Motor neuron (in vitro differentiated cells): ENCODE results near the gene IRS4. TPM values are rescaled to one million over a fixed set of nuclear protein-coding genes. Genes with fewer than 3 reads are reported as not detected.
A peak's percentile ranks its signal among the peaks of the same experiment; 100 is the strongest.

Source experiments
- ATAC-seq, 8 experiments: fragments of 200-7000 bp; cut with Tn5 transposase; replicated peaks in 6 of 8; 2 replicates each; pipeline ENCODE4 v1.8.0; 2021; ENCODE audit warnings: mild to moderate bottlenecking in 8 of 8, moderate library complexity in 8 of 8
- H3K27ac ChIP-seq, 2 donors: fragments of 250-450 bp; sonication (Bioruptor Pico); 2 replicates each; pipeline ENCODE4 v1.9.0; 2021; ENCODE audit warnings: antibody characterized with exemption in 2 of 2, mild to moderate bottlenecking in 2 of 2, moderate library complexity in 1 of 2
- H3K4me1 ChIP-seq, 2 donors: fragments of 250-450 bp; sonication (Bioruptor Pico); replicated peaks in 1 of 2; 2 replicates each; pipeline ENCODE4 v1.6.1; 2021; ENCODE audit warnings: antibody characterized with exemption in 2 of 2, mild to moderate bottlenecking in 2 of 2, moderate library complexity in 1 of 2
- H3K4me3 ChIP-seq, 5 donors: fragments of 250-450 bp; sonication (Bioruptor Pico); 2 replicates each; pipeline ENCODE4 v1.9.0; 2021; ENCODE audit warnings: antibody characterized with exemption in 5 of 5, mild to moderate bottlenecking in 5 of 5, moderate library complexity in 4 of 5
- WGBS, 10 experiments: fragments of 450-650 bp; shearing (Covaris generic); methylation state at CpG; one replicate each; pipeline ENCODE4 v1.0.0; 2022; 5-methylcytosine and 5-hydroxymethylcytosine counted together
- in situ Hi-C, 9 experiments: fragments of 400-800 bp; cut with MboI; loops; one replicate each; pipeline ENCODE4 v1.15.0; 2021; ENCODE audit warnings: low sequenced_read_pairs in 9 of 9, low pct_unique_long_range_greater_than_20kb in 2 of 9; ENCODE audit not compliant: unreplicated experiment in 9 of 9
- total RNA-seq, 8 experiments: library from RNA; unstranded; fragments of 300-600 nt; gene quantifications; 2 replicates each; pipeline versions ENCODE4 v1.2.3 to v1.2.4, GENCODE V29; 2022

The IRS4 gene
- 1 to 10 TPM in 1 of 8 experiments, under 1 TPM in 6, not detected in 1; 0.05 to 4.4 (median 0.21) TPM for total RNA-seq

GRCh38 chrX:108736509-108737479 is at the start of gene IRS4:
TSS of gene IRS4 (minus strand) at chrX:108736563.
- peak; percentile 50 to 90 (median 86) for ATAC-seq
- no peak within 1 kb of the TSS for H3K27ac ChIP-seq
- WGBS, 10 experiments, result 5 to 40% methylated on average over 1 to 4 of the region's 62 CpGs; no CpG with 5 or more reads in 8 of the 10 experiments
- in situ Hi-C loops, result no loop called here
- H3K4me1 ChIP-seq, result no peaks in the 10 kb centered on the region
- peak within 1 kb of the TSS; percentile 51 to 62 (median 52) for H3K4me3 ChIP-seq

GRCh38 chrX:108772549-108772948 is 36.2 kb upstream of the IRS4 start:
- H3K4me3 ChIP-seq, result no peak overlapping the region
- no peak for ATAC-seq
- no peak overlapping the region for H3K27ac ChIP-seq
- H3K4me1 ChIP-seq, result no peaks in the 10 kb centered on the region
- in situ Hi-C loops, result no loop called here

DNA sequence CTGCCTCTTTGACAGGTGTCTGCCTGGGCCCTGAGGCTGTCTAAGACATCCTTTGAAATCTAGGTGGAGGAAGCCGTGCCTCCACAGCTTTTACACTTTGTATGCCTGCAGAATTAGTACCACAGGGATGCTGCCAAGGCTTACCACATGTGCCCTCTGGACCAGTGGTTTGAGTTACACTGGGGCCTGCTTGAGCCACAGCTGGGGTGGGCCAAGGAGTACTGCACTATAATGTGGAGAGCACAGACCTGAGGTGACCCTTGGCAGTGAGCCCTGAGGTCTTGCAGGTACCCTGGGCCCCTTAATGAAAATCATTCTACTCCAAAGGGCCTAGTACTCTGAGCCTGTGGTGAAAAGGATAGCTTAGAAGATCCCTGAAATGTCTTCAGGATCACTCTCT is 27.2 kb upstream of the IRS4 start:
- in situ Hi-C loops, result no loop called here
- no CpG with 5 or more reads among the region's 1 CpG for WGBS, 10 experiments

GRCh38 chrX:108740299-108740774 is 4.0 kb upstream of the IRS4 start:
- ATAC-seq, result no peak
- in situ Hi-C loops, result no loop called here
- Histone ChIP-seq H3K27ac (no peak overlapping the region), H3K4me3 (no peak overlapping the region), H3K4me1 (no peaks in the 10 kb centered on the region)
- 0 to 100% (median 42%) methylated on average over 1 of the region's 1 CpG; no CpG with 5 or more reads in 3 of the 10 experiments for WGBS, 10 experiments

More for the DNA sequence above, 27.2 kb upstream of the IRS4 start:
- ATAC-seq, result no peak
- Histone ChIP-seq H3K4me3 (no peak overlapping the region), H3K4me1 (no peaks in the 10 kb centered on the region), H3K27ac (no peak overlapping the region)

DNA sequence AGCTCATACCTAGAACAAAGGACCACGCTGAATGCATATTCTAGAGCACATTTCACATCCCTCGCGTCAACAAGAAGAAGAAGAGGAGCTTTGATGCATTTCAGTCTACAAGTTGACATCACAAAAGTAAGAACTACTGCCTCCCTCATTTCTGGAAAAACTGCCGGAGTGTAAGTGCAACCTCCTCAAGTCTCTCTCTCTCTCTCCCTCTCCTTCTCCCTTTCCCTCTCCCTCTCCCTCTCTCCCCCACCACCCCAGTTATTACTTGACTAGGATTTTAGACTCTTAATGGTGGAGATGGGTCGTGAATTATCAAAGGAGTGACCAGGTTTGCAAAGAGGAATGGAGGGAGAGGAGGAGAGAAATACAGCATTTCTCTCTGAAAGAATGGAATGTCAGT is 1.4 kb upstream of the IRS4 start:
- in situ Hi-C loops, result no loop called here
- no peak for ATAC-seq
- 14 to 80% (median 28%) methylated on average over 1 to 3 of the region's 5 CpGs; no CpG with 5 or more reads in 6 of the 10 experiments for WGBS, 10 experiments
- Histone ChIP-seq H3K4me1 (no peaks in the 10 kb centered on the region), H3K27ac (no peak overlapping the region), H3K4me3 (peak overlapping the region; percentile 51 to 62 (median 52))

DNA sequence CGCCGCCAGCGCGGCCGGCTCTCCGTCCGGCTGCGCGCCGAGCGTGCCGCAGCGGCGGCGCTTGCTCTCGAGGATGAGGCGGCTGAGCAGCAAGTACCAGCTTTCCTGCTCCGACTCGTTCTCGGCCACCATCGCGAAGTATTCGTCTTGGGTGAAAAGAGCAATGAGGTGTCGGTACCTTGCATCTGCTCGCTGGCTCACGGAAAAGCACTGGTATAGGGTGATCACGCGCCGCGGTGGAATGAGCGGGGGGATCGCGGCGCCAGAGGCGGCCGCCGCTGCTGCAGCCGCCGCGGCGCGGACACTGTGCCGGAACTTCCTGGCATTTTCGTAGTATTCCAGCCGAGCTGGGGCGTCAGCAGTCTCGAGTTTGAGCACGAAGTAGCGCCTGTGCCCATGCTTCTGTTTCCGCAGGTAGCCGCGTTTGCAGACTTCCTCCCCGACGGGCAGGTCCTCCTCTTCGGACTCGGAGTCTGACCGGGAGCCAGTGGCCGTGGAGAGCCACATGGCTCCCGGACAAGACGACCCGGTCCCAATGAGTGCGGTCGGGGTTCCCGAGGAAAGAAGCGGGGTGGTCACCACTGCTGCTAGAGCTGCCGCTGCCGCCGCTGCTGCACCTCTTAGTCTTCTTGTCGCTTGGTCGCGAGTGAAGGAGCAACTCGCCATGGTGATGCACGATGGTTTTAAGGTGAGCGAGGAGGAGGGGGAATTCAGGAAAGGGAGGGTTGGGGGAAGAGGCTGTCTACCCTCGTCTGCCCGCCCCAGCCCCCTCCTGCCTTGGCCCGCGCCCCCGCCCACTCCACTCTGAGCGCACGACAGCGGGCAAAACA is 469 bp downstream of the IRS4 start:
- 19% methylated on average over 7 of the region's 82 CpGs; no CpG with 5 or more reads in 9 of the 10 experiments for WGBS, 10 experiments
- in situ Hi-C loops, result no loop called here
- Histone ChIP-seq H3K4me3 (peak overlapping the region; percentile 51 to 62 (median 52)), H3K27ac (no peak overlapping the region), H3K4me1 (no peaks in the 10 kb centered on the region)
- peak; percentile 16 to 52 (median 40) for ATAC-seq

GRCh38 chrX:108735091-108735678 is 1.2 kb downstream of the IRS4 start:
- WGBS, 10 experiments, result 0 to 50% methylated on average over 3 to 8 of the region's 36 CpGs; no CpG with 5 or more reads in 8 of the 10 experiments
- ATAC-seq, result peak in 1 of 8 experiments; percentile 11
- Histone ChIP-seq H3K4me3 (peak overlapping the region; percentile 51 to 62 (median 52)), H3K4me1 (no peaks in the 10 kb centered on the region), H3K27ac (no peak overlapping the region)
- in situ Hi-C loops, result no loop called here

DNA sequence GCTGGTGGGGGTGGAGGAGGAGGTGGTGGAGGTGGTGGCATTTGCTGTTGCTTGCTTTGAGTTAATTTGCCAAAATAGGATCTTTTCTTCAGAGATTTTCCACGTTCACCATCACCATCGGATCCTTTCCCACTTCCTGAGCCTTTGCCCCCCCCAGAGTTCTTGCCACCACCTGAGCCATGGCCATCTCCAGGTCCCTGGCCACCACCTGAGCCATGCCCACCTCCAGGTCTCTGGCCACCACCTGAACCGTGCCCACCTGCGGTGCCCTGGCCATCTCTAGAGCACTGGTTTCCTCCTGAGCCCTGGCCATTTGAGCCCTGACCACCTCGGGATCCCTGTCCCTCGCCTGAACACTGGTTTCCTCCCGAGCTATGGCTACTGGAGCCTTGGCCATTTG is 1.9 kb downstream of the IRS4 start:
- no peak for ATAC-seq
- 13 to 42% methylated on average over 2 to 3 of the region's 7 CpGs; no CpG with 5 or more reads in 8 of the 10 experiments for WGBS, 10 experiments
- H3K4me3 ChIP-seq, result no peak overlapping the region
- H3K4me1 ChIP-seq, result no peaks in the 10 kb centered on the region
- in situ Hi-C loops, result no loop called here
- H3K27ac ChIP-seq, result no peak overlapping the region

DNA sequence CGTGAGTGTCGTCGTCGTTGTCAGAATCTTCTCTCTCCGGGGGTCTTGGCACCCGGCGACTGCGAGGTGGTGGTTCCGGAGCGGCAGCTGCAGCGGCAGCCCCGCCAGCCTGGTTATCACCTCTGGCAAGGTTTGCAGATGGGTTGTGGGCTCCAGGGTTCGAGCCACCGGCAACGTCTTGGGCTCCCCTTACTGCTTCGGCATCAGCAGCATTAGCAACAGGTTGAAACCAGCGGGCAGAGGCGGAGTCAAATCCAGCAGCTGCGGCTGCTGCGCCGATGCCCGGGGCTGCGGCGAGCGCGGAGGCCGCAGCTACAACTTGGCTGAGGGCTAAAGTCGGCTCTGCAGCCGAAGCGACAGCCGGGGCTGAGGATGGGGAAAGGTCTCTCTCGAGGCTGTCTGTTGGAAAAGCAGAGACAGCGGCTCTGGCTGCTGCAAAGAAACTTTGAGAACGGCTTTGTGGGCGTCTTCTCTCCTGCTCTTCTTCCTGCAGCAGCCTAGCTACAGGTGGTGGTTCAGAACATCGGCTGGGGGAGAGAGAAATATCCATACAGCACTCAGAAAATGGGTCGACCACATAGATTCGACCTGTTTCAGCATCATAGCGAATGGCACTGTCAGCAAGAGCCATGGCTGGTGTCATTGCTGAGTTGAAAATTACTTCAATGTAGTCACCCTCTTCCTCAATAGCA is 3.6 kb downstream of the IRS4 start:
- Histone ChIP-seq H3K27ac (no peak overlapping the region), H3K4me3 (peak overlapping the region in 4 of 5 donors; percentile 3 to 27 (median 21)), H3K4me1 (no peaks in the 10 kb centered on the region)
- whole genome bisulfite sequencing, 10 experiments, result 0 to 35% (median 10%) methylated on average over 1 to 18 of the region's 39 CpGs; no CpG with 5 or more reads in 6 of the 10 experiments
- ATAC-seq, result peak in 2 of 8 experiments; percentile 8 to 25
- in situ Hi-C loops, result no loop called here

GRCh38 chrX:108731153-108731552 is 5.2 kb downstream of the IRS4 start:
- 0% methylated on average over 2 of the region's 2 CpGs; no CpG with 5 or more reads in 9 of the 10 experiments for WGBS, 10 experiments
- Histone ChIP-seq H3K4me1 (no peaks in the 10 kb centered on the region), H3K4me3 (no peak overlapping the region), H3K27ac (no peak overlapping the region)
- ATAC-seq, result no peak
- in situ Hi-C loops, result no loop called here

DNA sequence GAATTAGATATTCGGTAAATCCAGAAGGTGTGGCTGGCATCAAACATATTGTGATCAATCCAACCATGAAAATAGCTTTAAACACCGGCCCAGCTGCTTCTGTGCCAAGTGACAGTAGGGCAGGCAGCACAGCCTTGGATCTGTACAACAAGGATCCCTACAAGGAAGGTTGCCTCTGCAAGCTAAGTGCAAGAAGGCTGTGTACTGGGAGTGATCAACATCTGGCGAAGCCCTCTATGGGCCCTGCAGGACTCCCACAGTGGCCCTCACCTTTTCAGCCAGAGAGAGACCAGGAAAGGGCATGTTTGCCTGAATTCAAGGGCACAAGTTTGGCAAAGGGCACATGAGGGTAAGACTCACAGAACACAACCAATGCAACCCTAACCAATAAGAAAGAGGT is 9.6 kb downstream of the IRS4 start:
- Histone ChIP-seq H3K4me3 (no peak overlapping the region), H3K4me1 (no peaks in the 10 kb centered on the region), H3K27ac (no peak overlapping the region)
- in situ Hi-C loops, result no loop called here
- no peak for ATAC-seq
- 0 to 100% (median 71%) methylated on average over 1 to 3 of the region's 3 CpGs; no CpG with 5 or more reads in 4 of the 10 experiments for WGBS, 10 experiments

DNA sequence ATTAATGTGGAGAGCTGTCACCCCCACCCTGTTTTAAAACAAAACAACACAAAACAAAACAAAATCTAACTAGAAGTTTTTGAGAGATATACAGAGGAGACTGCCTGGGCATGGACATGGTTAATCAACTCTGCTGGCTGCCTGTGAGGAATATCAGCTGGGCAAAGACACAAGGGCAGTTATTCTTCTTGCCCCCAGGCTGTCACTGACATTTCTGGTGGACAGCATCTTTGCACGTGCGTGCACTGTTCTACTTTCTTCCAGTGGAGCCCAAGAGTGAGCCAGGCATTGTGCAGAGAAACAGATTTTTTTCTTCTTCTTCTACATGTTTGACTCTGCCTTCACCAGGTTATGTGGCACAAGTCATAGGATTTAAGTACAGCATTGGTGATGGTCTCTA is 13.8 kb downstream of the IRS4 start:
- no peak for ATAC-seq
- WGBS, 10 experiments, result 0 to 60% (median 15%) methylated on average over 2 of the region's 2 CpGs; no CpG with 5 or more reads in 6 of the 10 experiments
- H3K4me3 ChIP-seq, result no peak overlapping the region
- H3K4me1 ChIP-seq, result no peaks in the 10 kb centered on the region
- H3K27ac ChIP-seq, result no peak overlapping the region
- in situ Hi-C loops, result no loop called here
